Endothelial cell of umbilical vein (primary cell): ENCODE measurements around the gene CNFN. TPM values are rescaled to one million over a fixed set of nuclear protein-coding genes. Genes with fewer than 3 reads are reported as not detected.

Experiments
- BruUV-seq: library from RNA; stranded (reverse); fragments of 400-500 nt; replicated peaks from 2 replicates; lab custom pipeline; 2021; lab: Mats Ljungman, UMichigan
- CTCF ChIA-PET: fragments of 300-600, 350-600 bp; sonication (Branson Sonifier 250); formaldehyde crosslinking; loops from one replicate; lab custom pipeline; 2021; ENCODE audit warnings: antibody characterized with exemption, inconsistent platforms; lab: Charles Lee
- POLR2A ChIA-PET: fragments of 300-600, 350-600 bp; sonication (Branson Sonifier 250); formaldehyde crosslinking; loops from one replicate; lab custom pipeline; 2021; ENCODE audit warnings: antibody characterized with exemption, inconsistent platforms; lab: Charles Lee
- DNase-seq: peaks from one replicate; pipeline ENCODE4 v3.0.0-alpha.2; 2011; ENCODE audit warnings: low read depth, low spot score
- FAIRE-seq: peaks from 2 replicates; lab custom pipeline; 2011; peaks lifted over from hg19 to GRCh38; lab: Jason Lieb, UNC
- H2AFZ ChIP-seq: 2 replicates; pipeline ENCODE4 v1.6.0; 2012; ENCODE audit warnings: low read depth, low read length, control low read depth, inconsistent platforms
- H3K27ac ChIP-seq: 2 replicates; pipeline ENCODE4 v1.5.1; 2011; ENCODE audit warnings: low read depth, mild to moderate bottlenecking, control low read depth, low read length, moderate library complexity; ENCODE audit not compliant: insufficient read depth
- H3K27me3 ChIP-seq, 2 experiments: 2 replicates each; pipeline versions ENCODE4 v1.6.0 to v1.6.1; 2011; ENCODE audit warnings: low read length in 2 of 2, mixed read lengths in 1 of 2; ENCODE audit not compliant: control insufficient read depth in 2 of 2, insufficient read depth in 2 of 2
- H3K36me3 ChIP-seq, 2 experiments: 2 replicates in 1 of 2; 3 replicates in 1 of 2; pipeline ENCODE4 v1.5.1; 2011; ENCODE audit warnings: low read length in 2 of 2, mild to moderate bottlenecking in 1 of 2, moderate library complexity in 1 of 2; ENCODE audit not compliant: control insufficient read depth in 2 of 2, insufficient read depth in 2 of 2; ENCODE audit errors: extremely low read depth in 1 of 2
- H3K4me1 ChIP-seq: 3 replicates; pipeline ENCODE4 v1.5.1; 2011; ENCODE audit warnings: mild to moderate bottlenecking, low read length; ENCODE audit not compliant: control insufficient read depth, insufficient read depth; ENCODE audit errors: extremely low read depth
- H3K4me2 ChIP-seq: 2 replicates; pipeline ENCODE4 v1.6.1; 2011; ENCODE audit warnings: low read length, control low read depth, mixed read lengths; ENCODE audit not compliant: insufficient read depth
- H3K4me3 ChIP-seq, 3 experiments: fragments of 200-600 bp in 1 of 3; sonication (generic), shearing (Covaris generic) in 1 of 3; replicated peaks in 1 of 3; 2 replicates each; pipeline ENCODE4 v1.5.1; 2011 to 2016; ENCODE audit warnings: control low read depth in 3 of 3, low read length in 3 of 3, mild to moderate bottlenecking in 2 of 3, inconsistent platforms in 1 of 3, low read depth in 1 of 3, moderate library complexity in 1 of 3; ENCODE audit not compliant: insufficient read depth in 1 of 3
- H3K79me2 ChIP-seq: 2 replicates; pipeline ENCODE4 v1.6.0; 2012; ENCODE audit warnings: low read length, inconsistent platforms; ENCODE audit not compliant: control insufficient read depth, insufficient read depth
- H3K9ac ChIP-seq: replicated peaks from 2 replicates; pipeline ENCODE3; 2011; ENCODE audit warnings: low read length, control low read depth; ENCODE audit not compliant: insufficient read depth; ENCODE audit errors: extremely low read depth
- H3K9me1 ChIP-seq: replicated peaks from 3 replicates; pipeline ENCODE4 v1.6.0; 2011; ENCODE audit warnings: mild to moderate bottlenecking, low read length; ENCODE audit not compliant: control insufficient read depth, insufficient read depth; ENCODE audit errors: extremely low read depth
- H3K9me3 ChIP-seq: replicated peaks from 2 replicates; pipeline ENCODE4 v1.5.1; 2012; ENCODE audit warnings: low read length, inconsistent platforms; ENCODE audit not compliant: control insufficient read depth, insufficient read depth
- H4K20me1 ChIP-seq: replicated peaks from 2 replicates; pipeline ENCODE3; 2011; ENCODE audit warnings: mild to moderate bottlenecking, low read length; ENCODE audit not compliant: control insufficient read depth, insufficient read depth; ENCODE audit errors: extremely low read depth
- CTCF ChIP-seq, 2 donors: IDR thresholded peaks; 1 replicate in 1 of 2; 2 replicates in 1 of 2; pipeline ENCODE4 v1.5.1; 2011; ENCODE audit warnings: low read length in 2 of 2, mild to moderate bottlenecking in 2 of 2, moderate library complexity in 2 of 2, control low read depth in 1 of 2, inconsistent platforms in 1 of 2, low read depth in 1 of 2; ENCODE audit not compliant: insufficient read depth in 1 of 2; ENCODE audit errors: extremely low read depth in 1 of 2
- EZH2 ChIP-seq: IDR thresholded peaks from 2 replicates; pipeline ENCODE4 v1.6.1; 2012; ENCODE audit warnings: borderline replicate concordance, low read depth, mild to moderate bottlenecking, moderate library complexity, low read length, inconsistent platforms; ENCODE audit not compliant: severe bottlenecking
- FOS ChIP-seq: IDR thresholded peaks from 2 replicates; pipeline ENCODE4 v1.6.1; 2011; ENCODE audit warnings: mild to moderate bottlenecking, low read length, moderate library complexity, borderline replicate concordance; ENCODE audit not compliant: insufficient read depth
- GATA2 ChIP-seq: IDR thresholded peaks from 2 replicates; pipeline ENCODE4 v1.7.0; 2011; ENCODE audit warnings: low read depth, mild to moderate bottlenecking, moderate library complexity, mixed read lengths, low read length; ENCODE audit not compliant: insufficient read length, insufficient read depth
- JUN ChIP-seq: IDR thresholded peaks from 2 replicates; pipeline ENCODE4 v1.6.1; 2011; ENCODE audit warnings: borderline replicate concordance, low read depth; ENCODE audit not compliant: insufficient read length, insufficient read depth
- MAX ChIP-seq: IDR thresholded peaks from 2 replicates; pipeline ENCODE4 v1.6.1; 2011; ENCODE audit not compliant: insufficient read depth, insufficient read length
- MYC ChIP-seq: IDR thresholded peaks from one replicate; pipeline ENCODE4 v1.6.1; 2011; ENCODE audit warnings: mild to moderate bottlenecking, low read depth, low read length
- POLR2A ChIP-seq: IDR thresholded peaks from 2 replicates; pipeline ENCODE4 v1.6.1; 2012; ENCODE audit warnings: low read depth, mild to moderate bottlenecking, control low read depth, low read length
- POLR2AphosphoS5 ChIP-seq: IDR thresholded peaks from 2 replicates; pipeline ENCODE4 v1.6.1; 2012; ENCODE audit warnings: low read depth, mild to moderate bottlenecking, control low read depth, low read length, moderate library complexity; ENCODE audit not compliant: insufficient read depth
- dilution Hi-C: fragments of 300-500 bp; cut with MboI; formaldehyde crosslinking; loops from one replicate; pipeline ENCODE4 v1.15.0; 2019; ENCODE audit warnings: low sequenced_read_pairs; ENCODE audit not compliant: extremely low pct_ligation_motif_present
- intact Hi-C: fragments of 100-400 bp; cut with micrococcal nuclease; formaldehyde crosslinking; loops from one replicate; pipeline ENCODE4 v1.10.0; 2022
- polyA plus RNA-seq, 4 experiments: library from polyadenylated mRNA; depleted of rRNA in 3 of 4; stranded (reverse) in 3 of 4; unstranded in 1 of 4; fragments of >200 nt; gene quantifications; 2 replicates each; pipeline versions ENCODE4 v1.2.1 to v1.2.3, GENCODE V29; 2011 to 2012; ENCODE audit warnings: missing spikeins in 1 of 4
- total RNA-seq: library from RNA; stranded (reverse); gene quantifications from 2 replicates; pipeline ENCODE4 v1.2.3, GENCODE V29; 2021

The CNFN gene
- total and polyA plus RNA-seq, 2 donors (not counting 3 experiments of a cell fraction or from before 2014, with no cell fraction given) = 0.23 to 0.73 TPM

GRCh38 chr19:42374826-42375376 is 15.2 kb downstream of the CNFN start:
- TF ChIP-seq JUN = no peak
- no peak for TF ChIP-seq POLR2A
- TF ChIP-seq MAX = no peak
- TF ChIP-seq GATA2 = no peak
- TF ChIP-seq POLR2AphosphoS5 = no peak
- no peak for TF ChIP-seq MYC
- no peak for TF ChIP-seq FOS
- TF ChIP-seq CTCF (IDR thresholded peaks at IDR 0.05; ENCODE audit: extremely low read depth in 1 of 2, insufficient read depth in 1 of 2, low read depth in 1 of 2, low read length in 2 of 2) = no peak
- TF ChIP-seq EZH2 = no peak
- no peak overlapping the region for H3K4me2 ChIP-seq
- DNase-seq = no peak
- H3K27ac ChIP-seq = no peak overlapping the region
- H2AFZ ChIP-seq = no peak overlapping the region
- no peaks in the 10 kb centered on the region for H3K9me1 ChIP-seq
- no TSS peak for BruUV-seq
- H3K9ac ChIP-seq = no peak overlapping the region
- no peaks in the 10 kb centered on the region for H3K27me3 ChIP-seq
- no peaks in the 10 kb centered on the region for H4K20me1 ChIP-seq
- peaks cover 0 to 7% of the 10 kb centered on the region in 2 experiments for H3K36me3 ChIP-seq
- intact Hi-C loops = no loop called here
- no peak for FAIRE-seq
- H3K4me1 ChIP-seq = no peaks in the 10 kb centered on the region
- H3K79me2 ChIP-seq = no peaks in the 10 kb centered on the region
- ChIA-PET POLR2A (no interaction called here), CTCF (no interaction called here)
- H3K9me3 ChIP-seq = no peaks in the 10 kb centered on the region
- H3K4me3 ChIP-seq = no peak overlapping the region
- dilution Hi-C loops = no loop called here
